Measurements from ENCODE around the gene MARK3. TPM values are rescaled to one million over a fixed set of nuclear protein-coding genes. Genes with fewer than 3 reads are reported as not detected.
"Not testable (repeated sequence)": the region's sequence is repeated elsewhere in the genome, so short reads cannot be mapped to it uniquely, and the experiment has no call there.

MARK3 gene
- total RNA-seq, 1 experiment from 2014 or later = 189 TPM

- BruUV-seq (replicated peaks) = no TSS peak
- H3K79me2 ChIP-seq (ENCODE audit: low read depth) = no peaks in the 10 kb centered on the region
- CTCF ChIA-PET = no interaction called here
These were observed 125.8 kb downstream of the MARK3 start for GRCh38 chr14:103510724-103511693.

GRCh38 chr14:103512180-103512579, 127.0 kb downstream of the MARK3 start:
- CTCF ChIA-PET; H3K9me3 ChIP-seq (ENCODE audit: insufficient read depth, low read depth); H3K9me2 ChIP-seq (ENCODE audit: insufficient read depth); BruUV-seq (replicated peaks); H3K27ac ChIP-seq; DNase-seq; H3K79me2 ChIP-seq (ENCODE audit: low read depth); H2AFZ ChIP-seq; H3K4me1 ChIP-seq (replicated peaks; ENCODE audit: insufficient read depth); H3K4me3 ChIP-seq; intact Hi-C loops (cut with micrococcal nuclease; ENCODE audit: unreplicated experiment); H3K27me3 ChIP-seq (ENCODE audit: insufficient read depth, low read depth); H3K4me2 ChIP-seq: not testable (repeated sequence)
- Histone ChIP-seq H3F3A (ENCODE audit: insufficient read depth, low read depth) (peaks cover 52% of the 10 kb centered on the region), H3K36me3 (ENCODE audit: low read depth) (peaks cover 20% of the 10 kb centered on the region; the same call in 1 of the 2 replicates), H4K20me1 (ENCODE audit: insufficient read depth) (peaks cover 16% of the 10 kb centered on the region; the same call in 1 of the 2 replicates)
- POLR2A ChIA-PET (ENCODE audit: unreplicated experiment) = interaction anchor here (0.6 kb wide), 1 partner anchor 65 kb away, joined by 3 read pairs; no protein-coding TSS in a partner anchor

More at GRCh38 chr14:103510724-103511693, 125.8 kb downstream of the MARK3 start:
- H3K4me2 ChIP-seq = no peak overlapping the region
- no peak overlapping the region for H3K4me3 ChIP-seq
- peaks cover 8% of the 10 kb centered on the region for H4K20me1 ChIP-seq (ENCODE audit: insufficient read depth)
- intact Hi-C loops (cut with micrococcal nuclease; ENCODE audit: unreplicated experiment) = no loop called here
- peaks cover 40% of the 10 kb centered on the region for H3F3A ChIP-seq (ENCODE audit: insufficient read depth, low read depth)
- POLR2A ChIA-PET (ENCODE audit: unreplicated experiment) = no interaction called here
- no peaks in the 10 kb centered on the region for H3K9me3 ChIP-seq (ENCODE audit: insufficient read depth, low read depth)
- no peak overlapping the region for H2AFZ ChIP-seq
- H3K9me2 ChIP-seq (ENCODE audit: insufficient read depth) = no peaks in the 10 kb centered on the region
- no peak for DNase-seq
- H3K27ac ChIP-seq = no peak overlapping the region
- no peaks in the 10 kb centered on the region for H3K27me3 ChIP-seq (ENCODE audit: insufficient read depth, low read depth)
- no peaks in the 10 kb centered on the region for H3K4me1 ChIP-seq (replicated peaks; ENCODE audit: insufficient read depth)
- H3K36me3 ChIP-seq (ENCODE audit: low read depth) = peaks cover 20% of the 10 kb centered on the region; the same call in 1 of the 2 replicates
- no peak for TF ChIP-seq EZH2 (IDR thresholded peaks at IDR 0.05; ENCODE audit: low read depth)
- no peak for TF ChIP-seq CTCF (conservative IDR thresholded peaks at IDR 0.05)

- CTCF ChIA-PET = no interaction called here
- Histone ChIP-seq H3F3A (ENCODE audit: insufficient read depth, low read depth) (peaks cover 49% of the 10 kb centered on the region), H3K9me3 (ENCODE audit: insufficient read depth, low read depth) (no peaks in the 10 kb centered on the region), H3K4me3 (no peak overlapping the region), H4K20me1 (ENCODE audit: insufficient read depth) (peaks cover 16% of the 10 kb centered on the region; the same call in 1 of the 2 replicates), H3K27ac (no peak overlapping the region), H3K4me2 (no peak overlapping the region), H3K36me3 (ENCODE audit: low read depth) (0 out of 2 replicates have a peak, but pooled peaks cover 13% of the 10 kb centered on the region), H3K4me1 (replicated peaks; ENCODE audit: insufficient read depth) (no peaks in the 10 kb centered on the region), H2AFZ (no peak overlapping the region), H3K79me2 (ENCODE audit: low read depth) (no peaks in the 10 kb centered on the region), H3K9me2 (ENCODE audit: insufficient read depth) (no peaks in the 10 kb centered on the region), H3K27me3 (ENCODE audit: insufficient read depth, low read depth) (no peaks in the 10 kb centered on the region)
- no peak for TF ChIP-seq EZH2 (IDR thresholded peaks at IDR 0.05; ENCODE audit: low read depth)
- TF ChIP-seq CTCF (conservative IDR thresholded peaks at IDR 0.05) = no peak
- intact Hi-C loops (cut with micrococcal nuclease; ENCODE audit: unreplicated experiment) = no loop called here
- POLR2A ChIA-PET (ENCODE audit: unreplicated experiment) = interaction anchor here (0.6 kb wide), 1 partner anchor 64 kb away, joined by 3 read pairs; no protein-coding TSS in a partner anchor
- BruUV-seq (replicated peaks) = no TSS peak
- DNase-seq = no peak
These were observed 127.7 kb downstream of the MARK3 start for GRCh38 chr14:103512701-103513611.

Data from PC-9 (cell line).